ENCODE measurements around the gene H2BK1.

Gene H2BK1

DNA sequence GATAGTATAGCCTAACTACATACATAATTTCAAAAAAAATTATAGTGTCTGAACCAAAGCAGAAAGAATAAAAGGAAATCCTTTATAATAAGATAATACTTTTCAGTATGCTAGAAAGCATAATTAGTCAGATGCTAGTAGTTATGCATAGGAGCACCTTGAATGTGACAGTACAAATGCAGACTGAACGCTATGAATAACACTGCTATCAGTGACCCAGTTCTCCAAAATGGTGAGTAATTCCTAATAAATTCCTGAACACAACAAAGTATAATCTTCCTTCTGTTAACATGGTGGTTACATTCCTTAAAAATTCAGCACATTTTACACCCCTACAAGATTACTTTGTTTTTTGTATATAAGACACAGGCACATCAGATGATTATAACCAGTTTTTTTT is 20.8 kb upstream of the H2BK1 start:
- DNase-seq: no peak

DNA sequence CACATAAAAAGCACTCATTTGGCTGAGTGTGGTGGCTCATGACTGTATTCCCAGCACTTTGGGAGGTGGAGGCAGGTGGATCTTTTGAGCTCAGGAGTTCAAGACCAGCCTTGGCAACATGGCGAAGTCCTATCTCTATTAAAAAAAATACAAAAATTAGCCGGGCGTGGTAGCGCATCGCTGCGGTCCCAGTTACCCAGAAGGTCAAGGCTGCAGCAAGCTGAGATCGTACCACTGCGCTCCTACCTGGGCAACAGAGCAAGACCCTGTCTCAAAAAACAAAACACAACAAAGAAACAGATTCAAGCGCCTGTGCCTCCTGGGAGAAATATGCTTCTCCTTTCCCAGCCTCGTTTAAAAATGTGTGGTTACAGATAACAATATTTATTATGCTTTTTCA is 19.0 kb upstream of the H2BK1 start:
- DNase-seq: no peak

DNA sequence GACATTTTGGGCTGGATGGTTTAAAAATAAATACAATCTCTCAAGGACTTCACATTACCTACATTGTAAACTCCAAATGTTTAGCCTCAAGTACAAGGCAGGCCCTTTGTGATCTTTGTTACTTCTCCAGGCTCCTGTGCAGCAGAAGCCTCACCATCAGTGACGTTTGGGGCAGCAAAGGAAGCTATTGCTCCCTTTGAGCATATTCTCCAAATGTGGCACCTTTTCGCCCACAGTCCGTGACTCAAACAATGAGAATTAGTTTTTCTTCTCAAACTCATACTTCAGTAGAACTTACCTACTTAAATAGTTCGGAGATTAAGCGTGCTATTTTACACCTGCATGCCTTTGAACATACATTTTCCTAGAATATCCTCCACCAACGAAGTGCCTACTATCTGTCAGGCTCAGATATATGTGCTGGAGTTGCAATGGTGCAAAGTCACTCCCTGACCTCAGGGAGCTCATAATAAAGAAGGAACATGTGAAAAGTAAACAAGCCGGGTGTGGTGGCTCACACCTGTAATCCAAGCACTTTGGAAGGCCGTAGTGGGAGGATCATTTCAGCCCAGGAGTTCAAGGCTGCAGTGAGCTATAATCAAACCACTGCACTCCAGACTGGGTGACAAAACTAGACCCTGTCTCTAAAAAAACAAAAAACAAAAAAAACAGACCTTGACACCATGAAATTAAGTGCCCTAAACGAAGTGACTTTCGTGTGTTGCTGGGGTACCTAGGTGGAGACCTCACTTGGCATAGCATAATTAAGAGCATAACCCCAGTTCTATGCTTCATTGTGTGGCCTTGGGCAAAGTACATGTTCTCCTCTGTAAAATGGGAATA is 18.0 kb upstream of the H2BK1 start:
- DNase-seq: no peak

DNA sequence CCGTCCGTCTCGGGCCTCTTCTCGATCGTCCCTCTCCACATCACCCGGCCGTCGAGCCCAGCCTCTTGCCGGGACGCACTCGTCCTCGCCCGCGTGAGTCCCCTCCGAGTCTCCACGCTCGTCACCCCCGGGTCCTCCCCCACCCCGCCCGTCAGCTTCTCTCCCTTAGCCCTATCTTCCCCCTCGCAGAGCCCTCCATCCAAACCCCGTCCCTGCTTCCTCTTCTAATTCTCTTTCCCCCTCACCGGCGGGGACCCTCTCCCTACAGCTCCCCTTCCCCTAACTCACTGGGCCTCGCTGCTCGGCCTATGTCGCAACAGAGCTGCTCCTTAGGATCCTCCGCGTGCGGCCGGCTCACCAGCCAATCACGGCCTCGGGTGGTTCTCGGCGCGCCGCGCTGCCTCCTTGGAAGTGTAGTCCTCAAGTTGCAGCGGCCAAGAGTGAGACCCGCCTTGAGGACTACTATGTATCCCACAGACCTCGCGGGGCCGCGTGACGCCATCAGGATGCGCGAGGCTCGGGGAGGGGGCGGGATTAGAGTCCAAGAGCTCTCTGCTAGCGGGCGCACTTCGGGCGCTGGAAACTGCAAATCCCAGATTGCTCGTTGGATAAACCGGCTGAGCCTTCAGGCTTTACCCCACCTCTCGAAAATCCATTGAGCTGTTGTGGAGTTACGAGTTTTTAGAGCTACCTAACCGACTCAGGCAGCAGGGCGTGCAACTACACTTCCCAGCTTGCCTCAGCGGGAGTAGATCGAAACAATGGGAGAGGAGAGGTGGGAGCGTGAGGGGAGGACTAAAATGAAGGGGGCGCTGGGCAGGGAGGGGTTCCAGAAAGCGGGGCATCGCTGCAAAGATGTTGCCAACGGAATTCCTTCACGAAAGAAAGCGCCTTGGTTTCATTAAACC is 16.8 kb upstream of the H2BK1 start, which contains the start of gene ABCF2:
ABCF2 (minus strand) TSS at position 331 of the 908 bp plus-strand sequence. CDS start 747 bp downstream, outside the sequence.
- peak; percentile 97 for DNase-seq

DNA sequence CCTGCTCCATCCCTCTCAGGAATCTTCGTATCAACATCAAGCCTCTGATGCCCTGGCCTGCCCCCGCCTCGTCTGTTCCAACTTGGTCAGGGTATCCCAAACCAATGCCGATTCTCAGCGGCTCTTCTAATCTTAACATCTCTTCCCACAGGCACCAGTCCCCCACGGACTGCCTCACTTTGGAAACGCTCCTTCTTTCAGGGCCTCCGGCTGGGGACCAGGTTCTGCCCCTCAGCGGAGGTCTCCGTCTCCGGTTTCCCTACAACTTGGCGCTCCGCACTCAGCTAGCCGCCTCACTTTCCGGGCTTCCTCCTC is 16.2 kb upstream of the H2BK1 start:
- DNase-seq: no peak

DNA sequence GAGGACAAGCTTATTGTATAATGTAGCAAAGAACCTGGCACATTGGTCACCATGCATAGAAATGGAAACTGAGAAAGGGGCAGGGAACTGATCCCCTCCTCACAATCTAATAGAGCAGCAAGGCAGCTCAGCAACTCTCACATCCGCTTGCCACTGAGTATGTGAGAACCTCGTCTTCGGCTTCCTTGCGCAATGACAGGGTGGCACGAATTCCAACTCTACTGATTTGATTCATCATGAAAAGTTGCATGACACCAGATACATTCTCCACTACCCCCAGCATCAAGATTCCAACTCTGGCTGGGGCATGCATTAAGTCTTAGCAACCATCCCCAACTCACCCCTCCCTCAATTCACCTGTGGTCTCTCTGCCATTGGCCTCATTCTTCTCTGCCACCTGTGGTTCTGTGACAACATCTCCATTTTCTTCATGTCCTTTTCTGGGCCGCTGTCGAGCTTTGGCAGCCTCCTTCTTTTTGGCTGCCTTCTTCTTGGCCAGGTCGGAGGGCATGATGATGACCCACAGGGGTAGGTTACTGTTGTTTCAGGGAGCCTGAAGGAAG is 15.7 kb upstream of the H2BK1 start:
- DNase-seq: no peak

DNA sequence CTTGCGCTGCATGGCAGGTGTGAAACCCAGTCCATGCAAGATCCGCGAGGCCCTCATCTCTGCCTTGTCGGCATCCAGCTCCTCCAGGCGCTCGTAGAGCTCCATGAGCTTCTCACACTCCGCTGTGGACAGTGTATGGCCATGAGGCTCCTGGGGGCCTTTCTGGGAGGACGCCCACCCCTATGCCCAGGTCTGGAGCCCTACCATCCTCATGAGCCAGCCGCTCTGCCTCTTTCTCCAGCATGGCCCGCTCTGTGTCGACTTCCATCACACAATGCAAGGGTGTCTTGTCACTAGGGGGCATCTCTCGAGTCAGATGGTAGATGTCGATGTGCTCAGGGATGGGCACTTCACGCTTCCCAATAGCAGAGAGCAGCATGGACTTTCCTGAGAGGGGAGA is 13.4 kb upstream of the H2BK1 start:
- no peak for DNase-seq

DNA sequence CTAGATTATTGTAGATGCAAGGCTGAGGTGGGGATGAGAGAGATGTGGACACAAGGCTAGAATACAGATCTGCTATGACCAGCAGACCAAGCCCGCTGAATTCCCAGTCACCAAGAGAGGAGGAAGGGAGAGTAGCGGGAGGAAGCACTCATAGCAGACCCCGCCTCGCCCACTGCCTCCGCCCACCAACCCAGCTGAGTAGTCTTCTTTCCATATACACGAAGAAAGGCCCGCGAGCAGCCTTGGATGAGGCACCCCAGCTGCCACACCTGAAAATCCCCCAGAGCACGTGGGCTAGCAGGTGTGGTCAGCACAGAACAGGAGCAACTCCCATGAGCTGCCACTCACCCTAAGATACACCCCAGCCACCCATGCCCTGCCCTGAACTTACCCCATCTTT is 7.9 kb upstream of the H2BK1 start:
- no peak for DNase-seq

DNA sequence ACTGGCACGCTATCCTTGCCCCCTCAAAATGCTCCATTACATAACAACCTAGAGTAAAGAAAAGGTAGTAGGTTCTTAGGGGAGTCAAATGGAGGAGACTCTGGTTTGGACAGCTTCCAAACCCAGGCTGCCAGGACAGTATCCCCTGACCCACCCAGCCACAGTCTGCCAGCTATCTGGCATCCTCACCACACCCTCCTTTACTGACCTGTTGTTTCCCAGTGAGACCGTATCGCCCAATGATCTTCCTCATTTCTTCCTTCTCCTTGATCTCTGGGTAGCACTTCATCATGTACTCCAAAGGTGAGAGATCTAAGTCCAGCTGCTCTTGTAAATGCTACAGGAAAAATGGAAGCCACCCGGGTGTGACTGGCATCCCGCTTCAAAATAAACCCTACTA is 5.1 kb upstream of the H2BK1 start:
- DNase-seq: no peak

DNA sequence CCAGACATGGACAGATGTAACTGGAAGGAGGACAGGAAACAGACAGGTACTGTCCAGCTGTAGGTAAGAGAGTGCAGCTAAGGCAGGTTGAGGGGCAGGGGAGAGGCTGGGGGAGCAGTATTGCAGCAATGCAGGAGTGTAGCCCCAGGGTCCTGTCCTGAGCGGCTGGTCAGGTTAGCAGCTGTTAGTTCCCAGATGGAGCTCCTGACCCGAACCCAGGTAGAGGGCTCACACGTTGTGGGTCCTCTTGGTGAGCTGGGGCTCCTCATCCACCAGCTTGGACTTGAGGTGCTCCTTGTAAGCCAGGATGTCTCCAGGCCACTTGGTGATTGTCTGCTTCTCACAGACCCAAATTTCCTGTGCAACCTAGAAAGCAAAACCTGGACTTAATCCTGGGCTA is 3.5 kb upstream of the H2BK1 start:
- no peak for DNase-seq

DNA sequence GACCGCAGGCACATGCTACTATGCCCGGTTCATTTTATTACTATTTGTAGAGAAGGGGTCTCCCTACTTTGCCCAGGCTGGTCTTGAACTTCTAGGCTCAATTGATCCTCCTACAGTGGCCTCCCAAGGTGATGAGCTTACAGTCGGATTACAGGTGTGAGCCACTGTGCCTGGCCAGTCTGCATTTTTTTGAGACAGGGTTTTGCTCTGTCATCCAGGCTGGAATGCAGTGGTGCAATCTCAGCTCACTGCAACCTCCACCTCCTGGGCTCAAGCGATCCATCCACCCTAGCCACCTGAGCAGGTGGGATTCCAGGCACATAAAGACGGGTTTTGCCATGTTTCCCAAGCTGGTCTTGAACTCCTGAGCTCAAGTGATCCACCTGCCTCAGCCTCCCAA is 2.3 kb upstream of the H2BK1 start:
- DNase-seq: no peak

DNA sequence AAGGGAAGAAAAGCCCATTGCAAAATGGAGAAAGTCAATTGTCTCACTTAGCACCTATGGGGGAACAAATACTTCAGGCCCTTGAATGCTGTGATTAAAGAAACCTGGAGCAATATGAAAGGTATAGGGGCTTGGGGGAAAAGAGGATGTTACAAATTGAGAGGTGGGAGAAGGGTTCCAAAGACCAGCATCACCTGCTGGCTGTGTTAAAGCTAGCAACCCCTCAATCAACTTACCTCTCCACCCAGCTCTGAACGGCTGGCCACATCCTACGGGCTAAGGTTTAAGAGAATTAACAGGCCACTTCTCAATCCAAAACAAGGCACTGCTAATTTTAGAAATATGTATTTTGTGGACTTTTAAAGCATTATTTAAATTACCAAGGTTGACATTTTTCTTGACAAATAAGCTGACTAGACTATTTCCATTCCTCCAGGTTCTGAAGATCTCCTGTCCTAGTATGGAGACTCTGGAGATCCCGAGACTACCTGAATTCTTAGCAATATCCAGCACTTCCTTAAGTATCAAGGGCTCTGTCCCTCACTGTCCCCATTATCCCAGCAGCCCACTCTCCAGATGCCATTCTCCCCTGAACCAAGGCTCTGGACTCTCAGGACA is 976 bp upstream of the H2BK1 start:
- no peak for DNase-seq

DNA sequence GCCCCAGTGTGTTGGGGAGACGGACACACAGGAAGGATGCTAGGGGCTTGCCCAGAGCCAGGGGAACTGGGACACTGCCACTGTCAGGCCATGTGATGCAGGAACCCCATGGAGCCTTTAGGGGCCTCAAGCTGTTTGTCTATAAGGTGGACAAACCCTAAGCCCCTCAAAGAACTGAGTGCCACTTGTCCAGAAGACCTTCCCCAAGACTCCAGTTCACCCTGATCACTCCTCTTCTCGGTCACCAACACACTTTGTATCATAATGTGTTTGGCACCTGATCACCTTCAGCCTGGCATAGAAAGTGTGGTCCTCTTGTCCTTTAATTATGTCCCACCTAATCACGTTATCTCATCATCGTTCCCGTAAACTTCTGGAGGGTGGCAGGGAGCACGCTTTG is 700 bp downstream of the H2BK1 start:
- DNase-seq: no peak

DNA sequence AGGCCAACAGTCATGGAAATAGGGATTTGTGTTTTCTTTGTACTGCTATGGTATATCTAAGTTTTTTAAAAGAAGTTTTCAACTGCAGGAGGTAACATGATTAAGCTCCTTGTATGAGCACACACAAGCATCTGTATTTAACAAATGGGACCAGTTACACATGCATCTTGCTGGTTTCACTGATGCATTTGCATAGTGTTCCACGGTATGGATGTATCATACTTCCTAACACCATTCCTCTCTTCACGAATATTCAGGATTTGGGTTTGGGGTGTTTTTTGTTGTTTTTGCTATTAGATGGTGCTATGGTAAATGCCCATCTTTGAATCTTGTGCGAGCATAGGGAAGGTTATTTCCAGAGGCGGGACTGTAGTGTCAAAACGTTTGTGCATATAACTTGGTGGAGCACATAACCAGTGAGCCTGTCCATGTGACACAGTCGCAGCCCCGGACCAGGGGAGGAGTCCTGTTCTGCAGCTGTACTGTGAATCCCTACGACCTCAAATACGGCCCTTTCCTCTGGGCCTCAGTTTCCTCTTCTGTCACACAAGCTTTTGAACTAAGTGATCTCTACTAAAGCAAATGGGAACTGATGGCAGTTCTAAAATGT is 1.9 kb downstream of the H2BK1 start:
- DNase-seq: no peak

DNA sequence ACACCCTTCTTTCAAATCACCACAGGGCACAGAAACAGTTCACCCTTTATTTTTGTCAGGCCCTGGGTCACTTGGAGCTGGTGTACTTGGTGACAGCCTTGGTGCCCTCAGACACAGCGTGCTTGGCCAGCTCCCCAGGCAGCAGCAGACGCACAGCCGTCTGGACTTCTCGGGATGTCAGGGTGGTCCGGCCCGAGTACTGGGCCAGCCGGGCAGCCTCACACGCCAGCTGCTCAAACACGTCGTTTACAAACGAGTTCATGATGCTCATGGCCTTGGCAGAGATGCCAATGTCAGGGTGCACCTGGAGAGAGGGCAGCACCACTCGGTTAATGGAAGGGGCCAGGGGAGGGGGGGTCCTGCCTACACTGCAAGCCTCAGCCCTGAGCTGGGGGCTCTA is 2.5 kb downstream of the H2BK1 start:
- no peak for DNase-seq

DNA sequence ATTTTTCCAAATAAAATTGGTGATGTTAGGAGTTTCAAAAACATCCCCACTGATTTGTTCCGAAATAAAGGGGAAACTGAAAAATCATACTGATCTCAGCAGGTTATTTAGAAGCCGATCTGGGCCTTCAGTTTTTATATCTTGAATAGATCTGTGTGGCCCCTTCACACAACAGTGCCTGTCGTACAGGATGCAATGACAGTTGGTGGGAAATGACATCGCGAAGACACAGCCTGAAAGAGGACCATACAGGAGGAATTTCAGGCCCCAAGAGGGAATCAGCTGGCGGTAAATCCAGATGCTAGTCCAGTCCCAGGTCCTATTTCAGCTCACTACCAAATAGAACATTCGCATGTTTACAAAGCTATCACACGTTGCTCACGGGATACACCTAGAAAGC is 3.0 kb downstream of the H2BK1 start:
- DNase-seq: no peak

DNA sequence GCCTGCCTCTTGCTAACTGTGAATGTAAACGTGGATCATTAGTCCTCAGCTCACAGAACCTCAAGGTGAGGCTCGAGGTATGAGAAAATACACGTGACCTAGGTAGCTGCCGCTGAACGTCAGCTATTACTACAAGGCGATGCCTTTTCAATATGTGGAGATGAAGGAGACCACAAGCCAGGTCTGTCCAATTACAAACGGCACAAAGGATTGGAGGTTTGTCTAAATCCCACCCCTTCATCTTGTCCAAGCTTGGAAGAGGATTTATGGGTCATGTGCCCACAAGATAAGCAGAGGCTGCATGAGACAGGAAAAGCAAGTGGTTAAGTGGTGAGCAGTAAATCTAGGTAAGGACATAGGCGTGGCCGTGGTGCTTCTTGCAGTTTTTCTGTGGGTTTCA is 3.4 kb downstream of the H2BK1 start:
- DNase-seq: no peak

DNA sequence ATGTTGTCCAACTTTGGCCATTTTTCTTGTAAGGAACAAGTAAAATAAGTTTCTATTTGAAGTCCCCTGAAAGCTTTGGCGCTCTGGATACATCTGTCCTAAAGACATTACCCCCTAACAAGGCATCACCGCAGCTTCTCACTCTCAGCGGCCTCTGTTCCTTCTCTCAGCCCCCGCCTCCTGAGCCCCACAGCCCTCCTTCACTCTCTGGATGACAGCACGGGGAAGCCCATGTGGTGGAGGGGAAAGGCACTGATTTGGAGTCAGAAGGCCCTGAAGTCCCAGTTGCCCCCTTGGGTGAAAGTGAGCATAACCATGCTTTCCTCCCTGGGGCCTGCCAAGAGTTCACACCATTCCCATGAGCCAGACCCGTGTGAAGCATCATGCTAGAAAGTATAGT is 4.6 kb downstream of the H2BK1 start:
- DNase-seq: no peak

DNA sequence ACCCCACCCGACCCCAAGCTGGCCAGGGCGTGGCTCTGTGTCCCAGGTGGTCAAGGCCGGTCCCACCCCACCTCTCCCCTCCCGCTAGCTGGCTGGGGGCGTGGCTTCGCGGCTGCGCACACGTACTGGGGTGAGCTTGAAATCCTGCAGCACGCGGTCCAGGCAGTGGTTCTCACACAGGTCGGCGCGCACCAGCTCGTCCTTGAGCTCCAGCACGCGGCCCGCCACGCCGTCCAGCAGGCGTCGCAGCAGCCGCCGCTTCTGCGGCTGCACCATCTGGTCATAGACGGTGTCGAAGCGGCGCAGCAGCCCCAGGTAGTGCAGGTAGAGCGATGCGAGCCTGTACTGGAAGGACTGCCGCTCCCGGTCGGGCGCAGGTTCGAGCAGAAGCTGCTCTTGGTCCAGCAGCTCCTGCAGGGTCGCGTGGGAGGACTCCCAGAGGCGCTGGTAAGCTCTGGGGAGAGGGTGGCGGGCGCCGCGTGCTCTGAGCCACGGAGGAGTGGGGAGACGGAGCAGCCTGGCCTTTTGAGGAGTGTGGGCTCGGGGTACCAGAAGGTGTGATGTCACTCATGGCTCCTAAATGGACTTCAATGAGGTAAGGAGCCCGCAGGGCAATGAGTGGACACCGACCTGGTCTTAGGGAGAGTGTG is 5.8 kb downstream of the H2BK1 start:
- peak; percentile 28 for DNase-seq

DNA sequence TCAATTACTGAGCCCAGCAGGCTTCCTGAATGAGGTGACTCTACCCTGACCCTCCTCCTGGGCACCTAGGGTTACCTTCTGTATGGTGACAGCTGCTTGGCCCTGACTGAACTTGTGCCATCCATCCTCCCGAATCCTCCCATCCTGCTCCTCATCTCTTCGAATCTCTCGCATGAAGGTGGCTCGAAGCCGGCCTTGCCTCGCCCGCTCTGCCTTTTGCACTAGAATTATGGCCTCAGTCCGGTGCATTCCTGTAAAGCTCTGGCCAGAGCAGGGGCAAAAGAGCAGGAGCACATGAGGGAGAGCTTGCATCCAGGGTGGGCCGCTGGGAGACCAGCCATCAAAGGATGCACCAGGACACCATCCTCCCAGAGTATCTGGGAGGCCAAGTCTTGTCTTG is 7.5 kb downstream of the H2BK1 start:
- DNase-seq: no peak

DNA sequence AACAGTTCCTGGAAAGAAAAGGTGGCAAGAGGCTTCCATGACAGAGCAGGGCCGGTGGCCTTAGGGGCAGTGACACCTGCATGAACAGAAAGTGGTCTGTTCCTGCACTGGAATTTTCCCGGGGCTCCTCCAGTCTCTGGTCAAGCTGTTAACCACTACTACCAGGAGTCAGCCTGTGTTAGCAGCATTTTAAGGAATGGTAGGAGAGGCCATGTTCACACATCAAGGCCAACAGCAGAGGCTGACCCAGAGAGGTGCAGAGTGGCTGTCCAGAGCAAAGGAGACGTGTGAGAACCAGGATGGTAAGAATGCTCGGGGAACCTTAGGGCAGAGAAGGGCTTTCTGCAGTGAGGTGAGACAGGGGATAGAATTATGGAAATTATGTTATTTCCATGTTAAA is 8.5 kb downstream of the H2BK1 start:
- DNase-seq: no peak

DNA sequence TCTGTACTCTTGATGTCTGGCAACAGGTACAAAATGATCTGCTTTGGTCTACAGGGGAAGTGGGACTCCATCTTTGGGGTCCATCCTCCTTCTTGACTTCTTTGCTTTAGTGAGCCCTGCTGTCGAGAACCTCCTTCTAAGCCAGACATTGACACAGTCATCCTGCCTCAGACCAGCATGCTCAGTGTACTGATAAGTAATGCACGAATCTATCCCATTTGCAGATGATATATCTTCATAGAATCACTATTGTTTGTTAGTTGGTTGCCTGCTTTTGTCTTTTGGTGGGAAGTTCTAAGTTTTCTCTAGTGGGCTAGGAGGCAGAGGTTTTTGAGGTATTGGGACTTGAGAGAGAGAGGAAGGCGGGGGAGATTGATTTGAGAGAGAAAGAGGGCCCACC is 8.9 kb downstream of the H2BK1 start:
- no peak for DNase-seq
